ENCODE measurements around the gene HOXC4.

HOXC4 gene

DNA sequence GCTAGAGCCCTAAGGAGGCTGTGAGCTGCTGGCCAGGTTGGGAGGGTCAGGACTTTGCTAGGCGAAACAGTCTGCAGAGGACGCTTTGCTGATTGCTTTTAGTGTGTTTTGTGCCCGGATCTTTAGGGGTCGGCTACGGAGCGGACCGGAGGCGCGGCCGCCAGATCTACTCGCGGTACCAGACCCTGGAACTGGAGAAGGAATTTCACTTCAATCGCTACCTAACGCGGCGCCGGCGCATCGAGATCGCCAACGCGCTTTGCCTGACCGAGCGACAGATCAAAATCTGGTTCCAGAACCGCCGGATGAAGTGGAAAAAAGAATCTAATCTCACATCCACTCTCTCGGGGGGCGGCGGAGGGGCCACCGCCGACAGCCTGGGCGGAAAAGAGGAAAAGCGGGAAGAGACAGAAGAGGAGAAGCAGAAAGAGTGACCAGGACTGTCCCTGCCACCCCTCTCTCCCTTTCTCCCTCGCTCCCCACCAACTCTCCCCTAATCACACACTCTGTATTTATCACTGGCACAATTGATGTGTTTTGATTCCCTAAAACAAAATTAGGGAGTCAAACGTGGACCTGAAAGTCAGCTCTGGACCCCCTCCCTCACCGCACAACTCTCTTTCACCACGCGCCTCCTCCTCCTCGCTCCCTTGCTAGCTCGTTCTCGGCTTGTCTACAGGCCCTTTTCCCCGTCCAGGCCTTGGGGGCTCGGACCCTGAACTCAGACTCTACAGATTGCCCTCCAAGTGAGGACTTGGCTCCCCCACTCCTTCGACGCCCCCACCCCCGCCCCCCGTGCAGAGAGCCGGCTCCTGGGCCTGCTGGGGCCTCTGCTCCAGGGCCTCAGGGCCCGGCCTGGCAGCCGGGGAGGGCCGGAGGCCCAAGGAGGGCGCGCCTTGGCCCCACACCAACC, 23.9 kb upstream of the HOXC4 start:
- DNase-seq: no peak

DNA sequence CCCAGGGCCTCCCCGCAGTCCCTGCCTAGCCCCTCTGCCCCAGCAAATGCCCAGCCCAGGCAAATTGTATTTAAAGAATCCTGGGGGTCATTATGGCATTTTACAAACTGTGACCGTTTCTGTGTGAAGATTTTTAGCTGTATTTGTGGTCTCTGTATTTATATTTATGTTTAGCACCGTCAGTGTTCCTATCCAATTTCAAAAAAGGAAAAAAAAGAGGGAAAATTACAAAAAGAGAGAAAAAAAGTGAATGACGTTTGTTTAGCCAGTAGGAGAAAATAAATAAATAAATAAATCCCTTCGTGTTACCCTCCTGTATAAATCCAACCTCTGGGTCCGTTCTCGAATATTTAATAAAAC, 23.2 kb upstream of the HOXC4 start:
- no peak for DNase-seq

DNA sequence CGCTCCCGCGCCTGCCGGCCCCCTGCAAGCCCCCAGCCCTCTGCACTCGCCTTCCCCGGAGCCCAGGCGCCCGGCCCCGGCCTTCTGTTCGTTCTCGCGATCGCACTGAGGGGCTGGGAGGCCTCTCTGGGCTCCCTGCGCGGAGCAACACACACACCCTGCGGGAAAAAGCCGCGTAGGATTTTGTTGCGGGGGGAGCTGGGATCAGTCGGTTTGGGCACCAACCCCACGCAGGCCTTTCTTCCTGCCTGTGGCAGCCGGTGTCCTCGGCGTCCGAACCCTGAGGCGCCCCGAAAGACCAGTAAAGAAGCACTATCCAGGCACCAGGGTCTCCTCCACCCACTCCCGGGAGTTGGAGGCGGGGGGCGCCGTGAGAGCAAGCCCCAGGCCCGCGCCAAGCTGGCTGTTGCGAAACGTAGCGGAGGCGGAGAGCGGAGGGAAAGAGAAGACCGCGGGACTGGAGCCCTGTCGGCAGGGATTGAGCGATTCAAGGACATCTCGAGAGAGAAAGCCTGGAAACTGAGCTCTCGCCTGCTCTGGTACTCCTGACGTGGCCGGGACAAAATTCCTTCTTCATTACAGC, 22.7 kb upstream of the HOXC4 start:
- DNase-seq: no peak

DNA sequence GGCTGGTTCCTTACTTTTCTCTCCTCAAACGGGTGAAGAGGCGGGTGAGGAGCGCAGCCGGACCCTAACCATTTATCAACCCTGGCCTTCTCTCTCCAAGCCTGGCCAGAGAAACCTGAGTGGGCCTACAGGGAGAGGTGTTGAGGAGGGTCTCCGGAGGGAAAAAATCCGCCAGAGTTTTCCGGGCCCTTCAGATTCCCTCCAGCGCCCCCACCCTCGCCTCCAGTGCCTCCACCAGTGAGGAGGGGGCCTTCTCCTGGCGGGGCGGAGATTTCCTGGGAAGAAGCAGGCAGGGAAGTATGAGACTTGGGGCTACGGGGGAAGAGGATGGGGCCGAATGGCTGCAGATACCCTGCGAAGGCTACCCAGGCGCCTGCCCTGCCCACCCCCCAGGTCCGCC, 22.2 kb upstream of the HOXC4 start:
- no peak for DNase-seq

DNA sequence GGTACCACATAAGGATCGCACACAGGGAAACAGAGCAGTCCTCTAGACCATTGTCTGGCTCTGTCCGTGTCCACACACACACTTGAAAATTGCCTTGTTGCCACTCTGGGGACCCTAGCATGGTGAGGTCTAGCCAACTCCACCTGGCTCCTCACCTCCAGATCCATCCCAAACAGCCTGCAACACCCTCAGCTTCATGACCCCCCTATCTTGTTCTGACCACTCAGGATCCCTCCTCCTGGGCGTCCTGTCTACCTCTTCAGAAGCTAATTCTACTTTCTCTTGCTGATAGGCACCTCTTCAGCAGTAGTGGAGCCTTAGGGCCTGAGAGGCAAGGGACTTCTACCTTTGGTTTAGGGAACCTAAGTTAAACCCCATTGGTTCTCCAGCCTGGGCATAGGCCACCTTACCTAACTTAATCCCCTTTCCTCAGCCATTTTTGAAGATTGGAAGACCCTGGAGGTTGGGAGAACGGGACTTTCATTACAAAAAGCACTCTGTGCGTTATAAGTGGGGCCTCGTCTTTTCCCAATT, 21.5 kb upstream of the HOXC4 start:
- no peak for DNase-seq

DNA sequence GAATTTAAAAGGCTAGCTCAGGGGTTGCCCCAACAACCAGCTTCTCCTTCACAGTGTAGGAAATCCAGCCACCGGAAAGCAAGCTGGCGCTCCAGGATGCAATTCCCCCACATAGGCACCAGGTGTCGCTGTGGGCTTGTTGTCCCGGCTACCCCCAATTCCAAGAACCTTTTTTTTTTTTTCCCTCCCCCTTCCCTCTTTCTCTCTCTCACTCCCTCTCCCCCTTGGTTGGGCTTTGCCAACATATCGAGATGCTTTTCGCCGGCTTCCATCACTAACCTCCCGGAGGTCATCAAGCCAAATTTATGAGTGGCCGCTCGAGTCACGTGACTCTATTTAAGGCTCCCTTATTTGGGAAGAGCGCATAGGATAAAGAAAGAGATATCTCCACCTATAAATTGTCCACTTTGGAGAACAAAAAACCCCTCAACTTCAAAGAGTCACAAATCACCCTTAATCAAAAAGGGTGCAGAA, 21.0 kb upstream of the HOXC4 start, which contains the start of gene HOXC5:
Gene HOXC5, plus strand, starts transcription at position 424 of the 474 bp plus-strand sequence. CDS start 73 bp downstream, outside the sequence.
- peak; percentile 53 for DNase-seq

DNA sequence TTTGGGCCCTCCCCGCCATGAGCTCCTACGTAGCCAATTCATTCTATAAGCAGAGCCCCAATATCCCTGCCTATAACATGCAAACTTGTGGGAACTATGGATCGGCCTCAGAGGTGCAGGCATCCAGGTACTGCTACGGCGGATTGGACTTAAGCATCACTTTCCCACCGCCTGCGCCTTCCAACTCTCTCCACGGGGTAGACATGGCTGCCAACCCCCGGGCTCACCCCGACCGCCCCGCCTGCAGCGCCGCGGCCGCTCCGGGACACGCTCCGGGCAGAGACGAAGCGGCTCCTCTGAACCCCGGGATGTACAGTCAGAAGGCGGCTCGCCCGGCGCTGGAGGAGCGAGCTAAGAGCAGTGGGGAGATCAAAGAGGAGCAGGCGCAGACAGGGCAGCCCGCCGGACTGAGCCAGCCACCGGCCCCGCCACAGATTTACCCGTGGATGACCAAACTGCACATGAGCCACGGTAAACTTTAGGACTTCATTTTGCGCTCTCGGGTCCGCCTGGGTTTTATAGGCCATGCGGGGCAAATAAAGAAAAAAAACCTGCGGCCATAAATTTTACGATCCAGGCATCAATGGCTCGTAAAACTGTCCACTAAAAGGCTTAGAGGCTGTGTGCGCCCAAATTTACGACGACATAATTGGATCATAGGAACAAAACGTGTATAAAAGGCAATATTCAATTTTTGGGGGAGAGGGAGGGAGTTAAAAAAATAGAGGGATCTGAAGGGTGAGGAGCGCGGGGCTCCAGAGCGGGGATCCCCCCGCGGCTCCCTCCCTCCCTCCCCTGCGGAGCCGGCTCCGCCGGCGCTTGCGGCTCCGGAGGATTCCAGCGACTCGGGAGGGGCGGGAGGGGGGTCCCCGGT, 20.3 kb upstream of the HOXC4 start:
- DNase-seq: no peak

DNA sequence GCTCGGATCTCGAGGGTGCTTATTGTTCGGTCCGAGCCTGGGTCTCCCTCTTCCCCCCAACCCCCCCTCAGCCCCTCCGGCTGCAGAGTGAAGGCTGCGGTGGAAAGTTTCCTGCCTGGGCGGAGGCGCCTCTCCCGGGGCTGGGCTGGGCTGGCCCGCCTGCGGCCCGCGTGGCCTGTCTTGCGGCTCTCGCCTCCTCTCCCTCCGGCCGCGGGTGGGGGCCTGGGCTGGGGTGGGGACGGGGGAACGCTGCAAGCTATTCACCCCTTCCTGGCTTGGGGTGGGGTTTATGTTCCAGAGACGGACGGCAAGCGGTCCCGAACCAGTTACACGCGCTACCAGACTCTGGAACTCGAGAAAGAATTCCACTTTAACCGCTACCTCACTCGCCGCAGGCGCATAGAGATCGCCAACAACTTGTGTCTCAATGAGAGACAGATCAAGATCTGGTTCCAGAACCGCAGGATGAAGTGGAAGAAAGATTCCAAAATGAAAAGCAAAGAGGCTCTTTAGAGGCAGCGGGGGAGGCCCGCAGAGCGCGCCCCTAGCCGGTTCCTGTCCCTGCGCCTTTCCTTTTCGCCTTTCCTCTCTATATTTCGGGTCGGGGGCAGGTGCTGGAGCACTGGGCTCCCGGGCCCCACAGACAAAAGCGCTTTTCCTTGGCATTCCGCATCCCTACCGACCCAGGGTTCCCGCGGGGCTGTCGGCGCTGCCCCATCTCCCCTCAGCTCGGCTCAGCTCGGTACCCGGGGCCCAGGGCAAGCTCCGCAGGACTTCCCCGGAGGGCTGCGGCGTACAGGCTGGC, 19.5 kb upstream of the HOXC4 start:
- no peak for DNase-seq

DNA sequence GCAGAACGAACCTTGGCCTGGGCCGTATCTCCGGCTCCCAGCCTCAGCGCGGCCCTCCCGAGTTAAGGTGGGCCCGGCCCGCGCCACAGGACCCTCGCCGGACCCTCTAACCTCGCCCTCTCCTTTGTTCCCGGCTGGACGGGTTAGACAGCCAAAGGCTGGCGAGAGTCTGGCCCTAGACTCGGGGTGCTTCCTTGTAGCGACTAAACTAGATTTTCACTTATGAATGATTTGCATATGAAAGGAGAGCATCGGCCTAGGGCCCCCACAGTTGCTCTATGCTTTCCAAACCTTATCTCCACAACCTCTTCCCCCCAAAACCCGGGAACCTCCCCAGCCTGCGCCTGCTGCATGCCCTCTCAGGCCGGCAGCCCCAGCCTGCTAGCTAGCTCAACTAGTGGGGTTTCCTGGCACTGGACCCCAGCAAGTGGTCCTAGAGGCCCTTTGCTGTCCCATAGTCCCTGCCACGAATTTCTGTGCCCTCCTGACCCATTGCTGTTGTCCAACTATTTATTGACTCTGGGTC, 18.8 kb upstream of the HOXC4 start:
- DNase-seq: no peak

DNA sequence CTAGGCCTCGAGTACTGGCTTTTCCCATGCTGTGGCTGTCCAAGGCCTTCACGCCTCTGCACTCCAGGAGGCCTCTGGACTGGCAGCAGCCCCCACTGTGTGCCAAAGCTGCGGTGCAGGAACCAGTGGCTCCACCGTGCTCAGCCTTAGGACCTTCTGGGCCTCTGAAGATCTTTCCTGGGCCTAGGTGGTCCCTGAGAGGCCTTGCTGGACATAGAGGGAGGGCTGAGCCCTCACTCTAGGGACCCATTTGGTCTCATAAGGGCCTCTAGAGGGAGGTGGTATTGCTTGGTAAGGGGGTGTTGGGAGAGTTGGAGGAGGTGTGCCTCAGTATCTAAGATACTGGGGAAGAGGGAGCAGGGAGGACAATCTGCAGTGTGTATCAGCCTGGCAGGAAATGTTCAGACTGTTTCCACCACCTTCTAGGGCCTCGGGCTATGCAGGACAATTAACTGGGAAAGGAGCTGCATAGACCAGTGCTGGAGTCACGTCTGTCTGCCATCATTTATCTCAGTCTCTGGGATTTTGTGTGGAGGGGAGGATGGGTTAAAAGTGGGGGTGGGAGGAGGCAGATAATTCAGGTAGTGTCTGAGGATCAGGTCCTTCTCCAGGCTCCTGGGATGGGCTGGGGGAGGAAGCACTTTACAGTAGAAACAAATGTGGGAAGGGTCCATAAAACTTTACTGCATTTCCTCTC, 17.9 kb upstream of the HOXC4 start:
- no peak for DNase-seq

DNA sequence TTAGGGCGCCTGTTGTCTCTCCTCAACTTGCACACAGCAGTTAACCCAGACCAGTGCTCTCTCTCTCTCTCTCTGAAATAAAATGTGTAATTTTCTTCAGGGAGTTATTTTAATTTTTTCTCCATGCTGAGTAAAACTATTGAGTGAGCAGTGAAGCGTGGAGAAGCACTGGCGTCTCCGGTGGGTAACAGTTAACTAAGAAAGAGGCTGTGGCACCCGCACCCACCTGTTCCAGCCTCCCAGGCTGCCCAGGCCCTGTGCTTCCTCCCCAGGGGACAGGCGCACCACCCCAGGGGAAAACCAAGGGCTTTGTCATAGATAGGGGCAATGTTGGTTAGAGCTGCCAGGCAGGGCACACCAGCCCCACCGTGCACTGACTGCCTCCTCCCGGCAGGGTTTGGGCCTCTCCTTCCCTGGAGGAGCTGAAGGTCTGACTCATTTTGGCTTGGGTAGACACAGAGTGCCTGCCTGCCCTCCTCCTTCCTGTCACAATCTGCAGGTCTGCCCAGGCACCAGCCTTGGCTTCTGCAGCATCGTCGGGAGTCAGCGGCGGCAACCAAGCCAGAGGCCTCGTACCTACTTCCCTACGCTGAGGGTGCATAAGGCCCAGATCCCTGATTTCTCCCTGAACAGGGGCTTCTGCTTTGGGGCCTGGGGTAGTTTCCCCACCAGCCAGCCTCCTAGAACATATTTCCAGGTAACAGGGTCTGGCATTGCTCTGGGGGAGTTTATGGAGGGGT, 16.8 kb upstream of the HOXC4 start:
- no peak for DNase-seq

DNA sequence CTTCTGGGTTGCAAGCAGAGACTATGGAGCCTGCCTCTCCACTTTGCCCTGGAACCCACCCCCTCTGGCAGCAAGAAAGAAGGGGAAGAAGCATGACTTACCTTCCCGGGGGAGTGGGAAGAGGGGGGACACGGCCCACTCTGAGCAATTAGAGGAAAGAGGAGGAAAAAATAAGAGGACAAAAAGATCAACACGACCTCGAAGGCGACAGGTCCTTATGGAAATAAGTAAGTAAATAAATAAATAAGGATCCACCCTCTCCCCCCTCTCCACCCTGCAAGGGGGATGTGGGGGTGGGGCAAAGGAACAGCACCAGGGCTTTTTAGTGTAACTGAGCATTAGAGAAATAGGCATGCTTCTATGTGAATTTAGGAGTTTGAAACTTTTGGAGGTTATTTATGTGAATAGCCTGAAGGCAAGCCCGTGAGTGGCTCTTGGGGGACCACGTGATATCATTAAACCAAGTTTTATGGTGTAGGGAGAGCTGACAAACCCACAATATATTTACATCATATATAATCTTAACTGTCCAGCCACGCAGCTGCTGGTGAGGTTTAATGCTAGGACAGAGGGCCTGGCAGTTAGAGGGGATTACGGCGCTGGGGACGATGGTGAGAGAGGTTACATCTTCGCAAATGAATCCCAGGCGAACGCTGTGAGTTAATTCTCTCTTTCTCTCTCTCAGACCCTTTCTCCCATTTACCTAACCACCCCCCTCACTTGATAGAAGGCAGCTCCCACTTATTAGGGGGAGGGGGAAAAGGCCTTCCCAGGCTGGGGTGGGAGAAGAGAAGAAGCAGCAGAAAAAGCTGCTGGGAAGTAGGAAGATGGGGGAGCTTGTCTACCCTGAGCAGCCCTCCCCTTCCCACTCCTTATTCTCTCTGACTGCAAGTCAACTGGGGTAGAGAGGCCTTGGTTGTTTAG, 16.0 kb upstream of the HOXC4 start:
- DNase-seq: no peak

DNA sequence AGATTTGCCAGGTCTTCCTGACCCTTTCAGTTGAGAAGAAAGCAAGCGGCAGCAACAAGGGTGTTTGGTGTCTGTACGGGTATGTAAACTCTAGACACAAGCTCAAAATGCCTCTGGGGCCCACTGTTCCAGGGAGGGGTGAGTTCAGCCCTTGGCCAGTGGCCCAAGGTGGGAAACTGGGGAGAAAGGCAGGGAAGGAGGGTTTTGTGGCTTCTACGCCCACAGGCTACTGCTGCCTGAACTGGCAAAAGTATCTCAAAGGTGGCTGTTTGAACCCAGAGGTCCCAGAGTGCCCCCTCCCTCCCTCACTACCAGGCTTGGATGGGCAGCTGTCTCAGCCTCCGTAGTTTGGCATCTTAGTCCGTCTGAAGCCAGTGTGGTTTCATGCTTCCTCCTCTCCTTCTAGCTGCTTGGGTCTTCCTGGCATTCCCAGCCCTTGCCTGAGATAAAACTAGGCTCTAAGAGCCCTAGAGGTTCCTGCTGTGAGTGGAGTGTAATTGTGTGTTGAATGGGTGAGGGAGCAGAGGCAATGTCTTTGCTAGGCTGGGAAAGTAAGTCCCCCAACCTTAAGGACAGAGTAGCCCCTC, 15.3 kb upstream of the HOXC4 start:
- no peak for DNase-seq

DNA sequence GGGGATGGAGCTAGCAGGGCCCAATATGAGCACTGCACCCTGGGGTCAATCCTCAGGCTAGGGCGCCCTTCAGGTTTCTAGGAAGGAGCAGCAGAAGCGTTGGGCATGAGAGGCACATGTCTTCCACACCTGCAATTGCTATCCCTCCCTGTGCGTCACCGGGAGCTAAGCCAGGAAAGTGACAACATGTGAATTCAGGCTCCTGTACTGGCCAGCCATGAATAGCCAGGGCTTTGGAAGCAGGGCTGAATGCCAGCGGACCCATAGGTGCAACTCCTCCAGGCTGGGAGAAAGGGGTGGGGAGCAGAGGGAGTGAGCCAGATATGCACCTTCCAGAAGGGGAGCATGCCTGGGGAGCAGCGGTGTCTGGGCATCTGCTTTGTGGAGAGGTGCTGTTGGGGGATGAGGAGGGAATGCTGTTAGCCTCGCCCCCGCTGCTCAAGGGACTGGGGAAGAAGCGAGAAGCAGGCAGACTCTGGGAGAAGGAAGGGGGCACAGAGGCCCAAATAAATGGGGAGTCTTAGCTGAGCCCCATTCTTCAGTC, 14.7 kb upstream of the HOXC4 start:
- DNase-seq: no peak

DNA sequence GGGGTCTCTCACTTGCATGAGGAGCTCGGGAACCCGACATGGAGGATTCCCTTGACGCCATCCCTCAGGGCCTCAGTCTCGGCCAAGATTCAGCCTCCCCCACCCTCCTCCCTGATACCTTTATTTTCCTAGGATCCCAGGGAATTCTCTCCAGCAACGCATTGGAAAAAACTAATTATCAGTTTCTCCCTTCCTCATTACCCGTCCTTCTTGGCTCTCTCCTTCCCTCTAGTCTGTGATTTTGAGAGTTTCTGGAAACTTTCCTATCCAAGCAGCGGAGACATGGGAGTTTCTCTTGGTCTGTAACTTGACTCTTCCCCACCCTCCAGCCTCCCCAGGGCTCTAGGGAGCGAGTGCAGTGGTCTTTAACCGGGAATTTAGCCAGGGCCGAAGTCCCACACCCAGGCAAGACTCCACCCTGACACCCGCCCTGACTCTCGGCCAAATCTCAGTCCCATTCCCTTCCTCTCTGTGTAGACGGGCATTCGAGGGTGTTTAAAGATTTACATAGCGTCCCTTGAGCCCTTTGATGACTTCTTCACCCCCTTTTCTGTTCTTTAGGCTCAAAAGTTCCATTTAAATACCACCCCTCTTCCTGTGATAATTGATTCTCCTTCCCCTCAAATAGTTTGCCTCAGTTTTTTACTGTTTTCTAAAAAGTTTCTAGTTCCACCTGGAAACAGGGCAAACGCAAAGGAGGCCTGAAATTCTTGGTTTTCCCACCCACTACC, 14.1 kb upstream of the HOXC4 start:
- DNase-seq: no peak

DNA sequence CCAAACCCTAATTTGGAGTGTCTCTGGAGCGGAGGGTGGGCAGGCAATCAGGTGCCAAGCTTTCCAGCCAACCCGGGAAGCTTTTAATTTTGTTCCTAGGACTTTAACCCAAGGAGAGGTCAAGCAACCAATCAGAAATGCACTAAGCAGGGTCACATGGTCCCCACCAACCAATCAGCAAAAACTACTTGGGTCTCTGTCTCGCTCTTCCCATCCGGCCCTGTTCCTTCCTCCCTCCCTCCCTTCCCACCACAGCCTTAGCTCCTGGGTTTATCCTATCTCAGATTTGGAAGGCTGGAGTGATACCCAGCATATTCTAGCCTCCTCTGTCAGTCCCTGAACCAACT, 13.5 kb upstream of the HOXC4 start:
- no peak for DNase-seq

DNA sequence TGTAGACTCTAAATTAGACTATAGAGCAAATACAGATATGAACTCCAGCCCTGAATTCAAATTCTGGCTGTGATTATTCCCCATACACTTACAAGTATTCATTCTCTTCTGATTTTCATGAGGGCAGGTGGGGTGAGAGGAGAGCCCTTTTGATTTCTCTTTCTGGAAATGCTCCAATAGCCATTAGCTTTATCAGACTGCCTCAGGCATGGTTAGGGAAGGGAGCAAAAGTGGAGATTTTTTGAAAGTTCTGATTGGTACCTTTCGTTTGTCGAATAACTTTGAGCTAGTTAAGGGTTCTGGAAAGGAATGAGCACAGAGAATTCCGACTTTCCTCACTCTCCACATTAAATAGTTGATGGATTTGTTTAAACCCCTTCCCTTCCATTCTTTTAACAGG, 13.0 kb upstream of the HOXC4 start:
- no peak for DNase-seq

DNA sequence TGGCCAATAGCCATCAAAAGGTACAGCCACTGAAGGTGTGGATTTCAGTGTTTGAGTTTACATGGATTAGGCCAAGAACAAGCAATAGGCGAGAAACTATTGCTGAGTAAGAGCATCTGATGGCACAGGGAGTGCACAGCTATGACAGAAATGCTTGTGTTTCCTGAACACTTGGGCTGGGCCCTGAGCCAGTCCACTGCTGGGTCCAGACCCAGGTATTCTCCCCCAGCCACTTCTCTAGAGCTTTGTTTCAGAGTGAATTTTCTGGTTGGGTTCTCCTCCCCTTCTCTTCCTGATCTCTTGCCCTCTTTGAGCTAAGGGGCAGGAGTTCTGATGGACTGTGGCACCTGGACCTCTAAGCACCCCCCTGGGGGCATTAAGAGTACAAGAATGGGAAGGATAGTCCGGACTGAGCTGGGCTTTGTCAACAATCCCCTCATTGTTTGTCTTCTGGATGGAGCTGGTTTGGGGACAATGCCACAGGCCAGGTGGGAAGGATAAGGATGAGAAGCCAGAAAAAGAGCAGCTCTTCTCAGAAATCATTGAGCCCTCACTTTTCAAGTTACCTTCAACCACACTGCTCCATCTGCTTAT, 12.4 kb upstream of the HOXC4 start:
- no peak for DNase-seq
